WTC11 (cell line): ENCODE data around the gene SLC25A23.

Experiments
- CTCF ChIP-seq: fragments of 200-600 bp; IDR thresholded peaks from 2 replicates; pipeline ENCODE4 v1.8.0; 2022; ENCODE audit warnings: antibody characterized with exemption
- E2F1 ChIP-seq: sonication (generic); formaldehyde crosslinking; IDR thresholded peaks from 2 replicates; pipeline ENCODE4 v1.8.0; 2022; ENCODE audit warnings: mild to moderate bottlenecking, missing genetic modification reagents
- FOXJ3 ChIP-seq: sonication (generic); formaldehyde crosslinking; IDR thresholded peaks from 2 replicates; pipeline ENCODE4 v1.9.0; 2021; ENCODE audit warnings: missing genetic modification reagents, mild to moderate bottlenecking, borderline replicate concordance
- NR3C1 ChIP-seq: sonication (generic); formaldehyde crosslinking; conservative IDR thresholded peaks from 2 replicates; pipeline ENCODE4 v1.8.1; 2023; ENCODE audit warnings: low read depth, mild to moderate bottlenecking, missing genetic modification reagents

- no peak for TF ChIP-seq E2F1
- no peak for TF ChIP-seq CTCF
- TF ChIP-seq FOXJ3 (CRISPR knock-in tag): no peak
- TF ChIP-seq NR3C1: no peak
Measured at GRCh38 chr19:6453951-6454565, 5.5 kb downstream of the SLC25A23 start.
